Osteoblast (primary cell): ENCODE measurements around the gene DUSP9. TPM values are rescaled to one million over a fixed set of nuclear protein-coding genes. Genes with fewer than 3 reads are reported as not detected.

Experiments used
- DNase-seq: peaks from one replicate; pipeline ENCODE4 v3.0.0; 2011; ENCODE audit warnings: low spot score, mixed read lengths; ENCODE audit not compliant: insufficient read length; ENCODE audit errors: missing footprints
- H2AFZ ChIP-seq: 2 replicates; pipeline ENCODE4 v1.6.0; 2011; ENCODE audit warnings: mild to moderate bottlenecking, low read length
- H3K27ac ChIP-seq: 2 replicates; pipeline ENCODE4 v1.5.1; 2011; ENCODE audit warnings: mild to moderate bottlenecking, low read depth, low read length, moderate library complexity
- H3K27me3 ChIP-seq: 2 replicates; pipeline ENCODE4 v1.6.0; 2012; ENCODE audit warnings: mild to moderate bottlenecking, control low read depth, inconsistent platforms, low read length, moderate library complexity; ENCODE audit not compliant: insufficient read depth
- H3K36me3 ChIP-seq: 2 replicates; pipeline ENCODE4 v1.5.1; 2011; ENCODE audit warnings: mild to moderate bottlenecking, low read length, control low read depth, moderate library complexity; ENCODE audit not compliant: insufficient read depth
- H3K4me1 ChIP-seq: 2 replicates; pipeline ENCODE4 v1.5.1; 2011; ENCODE audit warnings: mild to moderate bottlenecking, low read length, control low read depth, moderate library complexity; ENCODE audit not compliant: insufficient read depth
- H3K4me2 ChIP-seq: 2 replicates; pipeline ENCODE4 v1.6.0; 2011; ENCODE audit warnings: mild to moderate bottlenecking, low read length; ENCODE audit not compliant: insufficient read depth
- H3K4me3 ChIP-seq: fragments of 200-600 bp; sonication (generic); 3 replicates; pipeline ENCODE4 v1.5.1; 2012; ENCODE audit warnings: mild to moderate bottlenecking, low read length, inconsistent platforms; ENCODE audit not compliant: insufficient read depth
- H3K79me2 ChIP-seq: 2 replicates; pipeline ENCODE4 v1.6.0; 2012; ENCODE audit warnings: mild to moderate bottlenecking, low read length, control low read depth, inconsistent platforms; ENCODE audit not compliant: insufficient read depth
- H3K9me3 ChIP-seq: 2 replicates; pipeline ENCODE4 v1.5.1; 2011; ENCODE audit warnings: low read depth, low read length, control low read depth
- H4K20me1 ChIP-seq: 2 replicates; pipeline ENCODE4 v1.6.0; 2012; ENCODE audit warnings: mild to moderate bottlenecking, low read length, control low read depth; ENCODE audit not compliant: insufficient read depth
- total RNA-seq: library from RNA; depleted of rRNA; stranded (reverse); fragments of >200 nt; gene quantifications from 2 replicates; pipeline ENCODE4 v1.2.3, GENCODE V29; 2012
- TF ChIP-seq, protein P1 (sequence below): IDR thresholded peaks from 2 replicates; pipeline ENCODE4 v1.5.1; 2011; ENCODE audit warnings: mild to moderate bottlenecking, low read depth, low read length, moderate library complexity; ENCODE audit errors: extremely low read depth

The DUSP9 gene
- total RNA-seq, 1 donor = under 0.01 TPM

DNA sequence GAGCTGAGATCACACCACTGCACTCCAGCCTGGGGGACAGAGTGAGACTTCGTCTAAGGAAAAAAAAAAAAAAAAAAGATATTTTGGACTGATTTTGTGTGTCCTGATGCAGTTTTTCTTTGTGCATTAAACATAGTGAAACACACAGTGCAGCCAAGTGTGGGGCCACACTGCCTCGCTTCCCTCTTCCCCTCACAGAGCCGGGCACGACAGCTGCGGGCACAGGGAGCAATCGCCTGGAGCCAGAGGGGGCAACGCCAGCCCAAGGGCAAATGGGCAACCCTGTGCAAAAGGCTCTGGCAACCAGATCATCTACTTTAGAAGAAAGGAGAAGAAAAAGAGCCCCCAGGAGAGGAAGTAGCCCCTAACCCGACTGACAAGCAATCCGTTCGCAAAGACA, 34.6 kb upstream of the DUSP9 start:
- TF ChIP-seq, protein P1, sequence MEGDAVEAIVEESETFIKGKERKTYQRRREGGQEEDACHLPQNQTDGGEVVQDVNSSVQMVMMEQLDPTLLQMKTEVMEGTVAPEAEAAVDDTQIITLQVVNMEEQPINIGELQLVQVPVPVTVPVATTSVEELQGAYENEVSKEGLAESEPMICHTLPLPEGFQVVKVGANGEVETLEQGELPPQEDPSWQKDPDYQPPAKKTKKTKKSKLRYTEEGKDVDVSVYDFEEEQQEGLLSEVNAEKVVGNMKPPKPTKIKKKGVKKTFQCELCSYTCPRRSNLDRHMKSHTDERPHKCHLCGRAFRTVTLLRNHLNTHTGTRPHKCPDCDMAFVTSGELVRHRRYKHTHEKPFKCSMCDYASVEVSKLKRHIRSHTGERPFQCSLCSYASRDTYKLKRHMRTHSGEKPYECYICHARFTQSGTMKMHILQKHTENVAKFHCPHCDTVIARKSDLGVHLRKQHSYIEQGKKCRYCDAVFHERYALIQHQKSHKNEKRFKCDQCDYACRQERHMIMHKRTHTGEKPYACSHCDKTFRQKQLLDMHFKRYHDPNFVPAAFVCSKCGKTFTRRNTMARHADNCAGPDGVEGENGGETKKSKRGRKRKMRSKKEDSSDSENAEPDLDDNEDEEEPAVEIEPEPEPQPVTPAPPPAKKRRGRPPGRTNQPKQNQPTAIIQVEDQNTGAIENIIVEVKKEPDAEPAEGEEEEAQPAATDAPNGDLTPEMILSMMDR = no peak
- no peak overlapping the region for H2AFZ ChIP-seq

DNA sequence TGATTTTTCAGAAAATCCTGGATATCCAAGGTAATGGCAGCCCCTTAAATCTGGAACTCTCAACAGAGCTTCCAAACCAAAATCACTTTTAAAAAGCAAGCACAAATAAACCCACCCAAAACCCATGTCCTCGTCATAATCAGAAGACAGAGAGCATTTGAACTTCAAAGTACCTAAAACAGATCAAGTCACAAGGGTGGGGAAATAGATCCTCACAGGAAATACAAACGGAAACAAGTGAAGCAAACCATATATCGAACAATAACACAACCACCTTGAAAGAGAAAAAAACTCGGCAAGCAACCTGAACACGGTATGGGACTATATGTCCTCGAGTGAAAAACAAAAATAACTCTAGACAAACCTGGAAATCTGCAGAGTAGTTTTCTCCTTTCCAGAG, 32.2 kb upstream of the DUSP9 start:
- TF ChIP-seq, protein P1 = no peak
- H3K4me1 ChIP-seq = peaks cover 5% of the 10 kb centered on the region
- H3K4me3 ChIP-seq = no peak overlapping the region
- H3K4me2 ChIP-seq = no peak overlapping the region
- H4K20me1 ChIP-seq = no peaks in the 10 kb centered on the region
- peaks cover 47% of the 10 kb centered on the region for H3K27me3 ChIP-seq
- no peaks in the 10 kb centered on the region for H3K9me3 ChIP-seq
- H3K79me2 ChIP-seq = no peaks in the 10 kb centered on the region
- H3K36me3 ChIP-seq = no peaks in the 10 kb centered on the region
- no peak overlapping the region for H2AFZ ChIP-seq
- no peak overlapping the region for H3K27ac ChIP-seq
- no peak for DNase-seq

More for the DNA sequence above, 34.6 kb upstream of the DUSP9 start:
- H3K4me2 ChIP-seq = no peak overlapping the region
- no peak for DNase-seq
- no peaks in the 10 kb centered on the region for H3K9me3 ChIP-seq
- no peaks in the 10 kb centered on the region for H3K36me3 ChIP-seq
- no peak overlapping the region for H3K27ac ChIP-seq
- no peaks in the 10 kb centered on the region for H4K20me1 ChIP-seq
- peaks cover 35% of the 10 kb centered on the region for H3K27me3 ChIP-seq
- no peak overlapping the region for H3K4me3 ChIP-seq
- H3K79me2 ChIP-seq = no peaks in the 10 kb centered on the region
- H3K4me1 ChIP-seq = peaks cover 13% of the 10 kb centered on the region

DNA sequence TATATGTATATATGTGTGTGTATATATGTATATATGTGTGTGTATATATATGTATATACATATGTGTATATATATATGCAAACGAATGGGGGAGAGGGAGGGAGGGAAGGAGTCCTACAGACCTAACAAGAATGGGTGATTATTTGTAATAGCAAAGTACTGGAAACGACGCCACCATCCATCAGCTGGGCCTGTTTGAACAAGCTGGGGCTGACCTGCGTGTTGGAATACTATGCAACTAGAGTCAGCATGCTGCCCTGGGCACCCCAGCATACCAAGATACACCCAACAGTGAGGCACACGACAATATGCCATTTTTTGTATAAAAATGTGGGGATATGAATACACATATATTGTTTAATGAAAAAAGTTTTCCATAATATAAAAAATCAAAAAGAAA, 26.4 kb upstream of the DUSP9 start:
- Histone ChIP-seq H3K27me3 (peaks cover 28% of the 10 kb centered on the region), H3K36me3 (no peaks in the 10 kb centered on the region), H3K4me1 (no peaks in the 10 kb centered on the region), H3K79me2 (no peaks in the 10 kb centered on the region), H3K4me2 (no peak overlapping the region), H3K4me3 (no peak overlapping the region), H3K9me3 (no peaks in the 10 kb centered on the region), H4K20me1 (no peaks in the 10 kb centered on the region), H3K27ac (no peak overlapping the region), H2AFZ (no peak overlapping the region)
- no peak for DNase-seq
- TF ChIP-seq, protein P1 = no peak

DNA sequence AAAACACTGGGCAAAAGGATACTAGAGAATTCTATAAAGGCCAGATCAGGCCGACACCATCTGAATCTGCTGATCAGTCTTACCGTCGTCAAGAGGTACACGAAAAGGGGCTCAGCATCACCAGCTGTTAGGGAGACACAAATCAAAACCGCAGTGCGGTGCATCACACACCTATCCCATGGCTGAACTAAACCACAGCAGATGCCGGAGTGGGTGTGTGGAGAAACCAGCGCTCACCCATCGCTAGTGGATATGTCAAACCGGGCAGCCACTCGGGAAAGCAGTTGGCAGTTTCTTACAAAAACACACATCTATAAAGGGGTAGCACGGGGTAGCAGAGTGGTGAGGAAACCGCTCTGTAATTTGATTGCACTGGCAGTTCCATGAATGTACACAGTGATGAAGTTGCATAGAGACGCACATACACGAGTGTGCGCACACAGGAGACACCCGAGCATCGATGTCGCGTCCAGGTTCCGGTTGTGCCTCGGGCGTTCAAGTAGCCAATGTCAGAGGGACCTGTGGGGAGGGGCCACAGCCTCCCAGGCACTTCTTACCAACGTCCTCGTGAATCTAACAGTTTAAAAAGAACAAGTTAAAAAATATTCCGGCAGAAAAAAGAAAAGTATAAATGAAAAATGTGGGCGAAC, 24.9 kb upstream of the DUSP9 start:
- no peak overlapping the region for H3K4me3 ChIP-seq
- TF ChIP-seq, protein P1 = no peak
- no peak overlapping the region for H3K4me2 ChIP-seq
- no peaks in the 10 kb centered on the region for H3K4me1 ChIP-seq
- H3K27ac ChIP-seq = no peak overlapping the region
- no peaks in the 10 kb centered on the region for H3K36me3 ChIP-seq
- H3K9me3 ChIP-seq = no peaks in the 10 kb centered on the region
- no peaks in the 10 kb centered on the region for H4K20me1 ChIP-seq
- no peaks in the 10 kb centered on the region for H3K79me2 ChIP-seq
- peak; percentile 66 for DNase-seq
- H2AFZ ChIP-seq = no peak overlapping the region
- peaks cover 18% of the 10 kb centered on the region for H3K27me3 ChIP-seq
